Suppressor macrophage treated with lipopolysaccharide for 4 hours (primary cell): Measurements from ENCODE around the gene C1orf21.

Experiments used
- DNase-seq: peaks from one replicate; pipeline ENCODE4 v3.0.0-alpha.2; 2020

The C1orf21 gene

DNA sequence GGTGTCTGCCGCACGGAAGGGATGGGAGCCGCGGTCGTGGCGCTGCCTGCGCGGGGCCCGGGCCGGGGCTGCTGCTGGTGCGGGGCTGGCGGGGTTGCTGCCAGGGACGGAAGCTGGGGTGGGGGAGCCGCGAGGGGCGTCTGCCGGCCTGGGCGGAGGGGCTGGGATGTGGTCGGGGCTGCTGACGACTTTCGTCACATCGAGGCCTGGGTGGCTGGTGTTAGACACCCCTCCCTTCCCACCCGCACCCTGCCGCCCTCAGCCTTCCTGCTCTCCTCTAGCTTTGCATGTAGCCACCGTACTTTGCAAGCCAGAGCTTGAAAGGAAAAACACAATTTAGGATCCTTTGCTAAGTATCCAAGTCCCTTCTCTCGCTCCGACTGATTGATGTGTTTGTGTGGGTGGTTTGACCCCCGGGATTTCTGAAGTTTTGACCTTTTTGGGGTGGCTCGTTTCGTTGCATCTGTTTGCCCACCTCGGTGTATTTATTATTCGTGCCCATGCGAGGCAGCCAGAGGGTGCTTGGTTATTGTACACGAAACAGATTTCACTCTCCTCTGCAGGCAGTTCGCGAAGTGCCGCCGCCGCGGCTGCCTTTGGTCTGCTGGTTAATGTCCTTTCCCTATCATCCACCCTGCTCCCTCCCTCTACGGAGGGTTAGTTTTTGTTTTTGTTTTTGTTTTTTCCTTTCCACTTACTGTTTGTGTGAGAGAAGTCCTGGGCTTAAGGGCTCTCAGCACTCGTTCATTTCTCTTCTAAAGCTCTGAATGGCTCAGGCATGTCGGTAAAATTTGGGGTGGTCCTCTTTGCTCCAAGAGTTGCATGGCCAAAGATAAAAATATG, 868 bp downstream of the C1orf21 start:
- DNase-seq = peak; percentile 51

DNA sequence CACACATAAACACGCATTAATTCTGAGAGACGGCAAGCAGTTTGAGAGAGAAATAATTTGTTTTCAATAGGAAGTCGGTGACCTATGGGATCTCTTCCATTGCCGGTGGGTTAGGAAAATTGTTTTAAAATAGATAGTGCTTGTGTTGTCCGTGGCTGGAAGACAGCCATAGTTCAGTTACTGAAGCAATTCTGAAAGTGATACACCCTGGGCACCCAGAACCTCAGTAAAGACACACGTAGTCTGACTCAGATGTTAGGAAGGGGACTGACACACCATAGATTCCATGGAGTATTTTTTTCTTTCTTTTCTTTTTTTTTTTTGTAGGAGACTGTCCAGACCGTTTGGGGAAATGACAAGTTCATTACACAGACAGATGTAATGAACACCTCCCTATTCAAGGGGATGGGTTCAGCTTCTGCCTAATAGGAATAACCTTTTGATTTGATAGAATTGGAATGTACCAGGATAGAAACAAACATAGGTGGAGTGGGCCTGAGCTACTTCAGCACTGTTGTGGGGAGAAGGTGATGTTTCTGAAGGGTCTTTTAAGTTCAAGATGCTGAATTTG, 1.6 kb downstream of the C1orf21 start:
- peak; percentile 82 for DNase-seq

DNA sequence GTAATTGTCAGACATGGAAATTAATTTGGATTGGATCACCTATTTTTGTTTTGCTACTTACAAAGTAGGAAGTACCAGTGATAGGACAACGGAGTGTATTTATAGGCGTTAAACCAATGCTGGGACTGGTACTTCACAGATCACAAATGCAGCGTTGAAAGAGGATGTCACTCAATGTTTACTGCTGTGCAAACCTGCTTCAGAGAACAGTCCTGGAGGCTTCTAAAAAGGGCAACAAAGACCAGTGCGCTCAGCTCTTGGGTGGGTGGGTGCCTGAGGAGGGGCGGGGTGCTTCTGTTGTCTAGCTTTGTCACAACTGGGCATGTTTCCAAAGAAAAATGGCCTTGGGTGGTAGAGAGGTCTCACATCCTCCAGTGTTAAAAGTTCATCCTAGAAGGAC, 2.1 kb downstream of the C1orf21 start:
- DNase-seq = peak; percentile 24

- DNase-seq = no peak
Observed at GRCh38 chr1:184389446-184389845, 2.6 kb downstream of the C1orf21 start.

DNA sequence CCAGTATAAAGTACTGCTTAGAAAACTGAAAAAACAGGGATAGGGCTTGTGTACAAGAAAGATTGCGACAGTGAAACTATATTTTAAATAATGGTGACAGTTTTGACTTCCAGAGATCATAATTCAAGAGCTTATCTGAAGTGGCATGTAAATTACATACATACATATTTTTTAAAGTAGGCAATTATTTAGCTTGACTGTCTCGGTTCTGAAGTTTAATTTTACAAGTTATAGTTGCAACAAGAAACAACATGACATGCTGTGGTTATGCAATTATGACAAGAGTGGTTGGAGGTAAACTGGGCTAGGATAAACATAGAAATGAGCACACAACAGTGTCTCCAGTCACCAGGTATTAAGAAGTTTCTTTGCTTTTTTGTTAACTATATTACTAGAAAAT, 4.1 kb downstream of the C1orf21 start:
- DNase-seq = no peak

GRCh38 chr1:184392067-184392466, 5.2 kb downstream of the C1orf21 start:
- DNase-seq = no peak

- no peak for DNase-seq
Observed at GRCh38 chr1:184392779-184393522, 6.1 kb downstream of the C1orf21 start.

DNA sequence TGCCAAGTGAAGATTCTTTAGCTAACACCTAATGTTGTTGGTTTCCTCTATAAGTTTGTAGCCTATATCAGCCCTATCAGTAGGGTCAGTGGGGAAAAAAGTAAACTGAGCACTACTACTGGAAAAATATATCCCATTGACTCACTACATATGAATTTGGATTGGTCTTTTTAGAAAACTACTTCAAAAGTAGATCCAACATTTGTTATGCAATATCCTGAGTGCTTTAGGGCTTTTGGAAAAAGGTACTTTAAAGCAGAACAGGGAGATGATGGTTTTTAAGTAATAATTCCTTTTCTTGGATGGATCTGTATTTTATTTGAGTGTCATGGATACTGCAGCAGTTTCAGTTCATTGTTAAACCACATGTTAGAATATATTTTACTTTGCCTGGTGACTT, 7.1 kb downstream of the C1orf21 start:
- no peak for DNase-seq

GRCh38 chr1:184395370-184395769, 8.5 kb downstream of the C1orf21 start:
- no peak for DNase-seq

DNA sequence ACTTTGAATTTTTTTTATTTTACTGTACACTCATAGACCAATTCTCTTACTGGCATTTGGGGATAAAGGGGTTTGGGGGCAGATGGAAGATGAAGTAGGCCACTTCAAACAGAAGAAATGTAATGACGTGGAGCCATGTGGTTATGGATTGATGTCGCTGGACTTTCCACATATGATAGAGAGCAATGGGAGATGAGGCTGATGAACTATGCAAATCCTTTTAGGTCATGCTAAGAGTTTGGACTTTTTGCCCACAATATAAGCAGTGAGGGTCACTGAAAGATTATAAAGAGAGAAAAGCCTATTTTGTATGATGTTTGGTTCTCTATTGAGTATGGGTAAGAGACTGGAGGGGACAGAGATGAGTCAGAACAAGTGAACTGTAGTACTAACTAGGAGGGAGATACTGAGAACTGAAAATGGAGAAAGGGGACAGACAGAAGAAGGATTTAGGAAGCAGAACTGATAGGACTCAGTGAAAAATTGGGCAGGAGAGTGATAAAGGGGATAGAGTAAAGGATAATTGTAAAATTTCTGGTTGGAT, 9.2 kb downstream of the C1orf21 start:
- DNase-seq = peak; percentile 24

DNA sequence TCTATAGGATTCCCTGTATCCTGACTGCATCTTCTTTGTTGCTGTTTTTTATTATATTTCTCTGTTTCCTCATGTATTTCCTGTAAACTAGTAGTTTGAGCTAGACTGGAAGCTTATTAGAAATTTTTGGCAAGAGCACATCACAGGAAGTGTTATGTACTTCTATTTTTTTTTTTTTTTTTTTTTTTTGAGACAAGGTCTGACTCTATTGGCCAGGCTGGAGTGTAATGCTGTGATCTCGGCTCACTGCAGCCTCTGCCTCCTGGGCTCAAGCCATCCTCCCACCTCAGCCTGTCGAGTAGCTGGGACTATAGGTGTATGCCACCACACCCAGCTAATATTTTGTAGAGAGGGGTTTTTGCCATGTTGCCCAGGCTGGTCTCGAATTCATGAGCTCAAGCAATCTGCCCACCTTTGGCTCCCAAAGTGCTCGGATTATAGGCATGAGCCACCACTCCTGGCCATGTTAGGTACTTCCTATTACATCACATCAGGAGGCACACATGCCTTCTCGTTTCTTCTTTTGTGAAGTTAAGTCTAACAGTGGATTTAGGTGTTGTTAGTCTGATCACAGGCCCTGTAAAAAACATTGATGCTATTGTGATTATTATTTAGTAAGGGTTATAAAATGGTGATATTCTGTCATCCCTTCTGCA, 12.5 kb downstream of the C1orf21 start:
- DNase-seq = no peak

GRCh38 chr1:184403961-184404726, 17.3 kb downstream of the C1orf21 start:
- no peak for DNase-seq

GRCh38 chr1:184404727-184405027, 17.8 kb downstream of the C1orf21 start:
- DNase-seq = no peak

- DNase-seq = no peak
Observed at GRCh38 chr1:184405094-184405800, 18.4 kb downstream of the C1orf21 start.

DNA sequence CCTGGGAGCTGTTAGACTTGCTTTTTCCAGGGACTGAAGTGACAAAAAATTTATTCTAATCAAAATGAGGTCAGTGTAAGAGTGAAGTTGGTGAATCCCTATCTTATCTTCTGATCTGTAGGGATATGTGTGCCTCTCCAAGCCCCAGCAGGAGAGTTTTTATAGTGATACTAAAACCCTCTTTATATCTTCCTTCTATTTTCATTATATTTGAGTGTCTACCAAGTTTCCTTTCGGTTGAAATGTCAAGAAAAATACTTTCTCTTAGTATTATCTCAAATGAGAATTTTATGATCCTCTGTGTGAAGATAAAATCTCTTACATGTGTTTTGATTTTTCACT, 18.9 kb downstream of the C1orf21 start:
- no peak for DNase-seq

DNA sequence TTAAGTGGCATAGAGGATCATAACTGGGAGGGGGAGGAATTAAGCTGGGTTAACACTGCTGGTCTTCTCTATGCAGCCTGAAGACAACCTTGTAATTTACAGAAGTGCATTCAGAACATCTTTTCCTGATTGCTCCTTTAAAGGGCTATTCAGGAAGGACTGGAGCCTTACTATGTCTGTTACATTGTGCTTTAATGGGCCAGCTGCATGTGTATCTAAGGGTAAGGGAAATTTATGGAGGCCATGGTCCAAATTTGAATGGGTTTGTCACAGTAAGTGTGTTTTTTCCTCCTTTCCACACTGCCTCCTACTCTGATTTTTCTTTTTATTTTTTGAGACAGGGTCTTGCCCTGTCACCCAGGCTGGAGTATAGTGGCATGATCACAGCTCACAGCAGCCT, 19.6 kb downstream of the C1orf21 start:
- no peak for DNase-seq

- DNase-seq = no peak
Observed at GRCh38 chr1:184407816-184408510, 21.1 kb downstream of the C1orf21 start.

- no peak for DNase-seq
Observed at GRCh38 chr1:184408580-184408979, 21.8 kb downstream of the C1orf21 start.

DNA sequence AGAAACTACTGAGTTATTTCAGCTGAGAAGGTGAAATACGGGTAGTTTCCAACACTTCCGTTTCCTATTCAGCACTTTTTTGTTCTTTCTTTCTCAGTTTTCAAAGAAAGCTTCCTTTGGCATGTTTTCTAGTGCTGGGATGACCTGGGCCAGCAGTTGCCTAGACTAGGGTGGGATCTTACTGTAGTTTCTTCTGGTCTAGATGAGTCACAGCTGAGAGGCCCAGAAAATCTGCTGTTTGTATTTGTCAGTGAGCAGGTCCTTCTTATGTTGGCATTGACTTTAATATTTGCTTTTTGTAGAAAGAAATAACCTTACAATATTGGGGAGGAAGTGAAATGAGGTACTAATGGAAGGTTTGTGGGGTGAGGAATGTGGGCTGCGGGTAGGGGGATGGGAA, 22.2 kb downstream of the C1orf21 start:
- DNase-seq = no peak

DNA sequence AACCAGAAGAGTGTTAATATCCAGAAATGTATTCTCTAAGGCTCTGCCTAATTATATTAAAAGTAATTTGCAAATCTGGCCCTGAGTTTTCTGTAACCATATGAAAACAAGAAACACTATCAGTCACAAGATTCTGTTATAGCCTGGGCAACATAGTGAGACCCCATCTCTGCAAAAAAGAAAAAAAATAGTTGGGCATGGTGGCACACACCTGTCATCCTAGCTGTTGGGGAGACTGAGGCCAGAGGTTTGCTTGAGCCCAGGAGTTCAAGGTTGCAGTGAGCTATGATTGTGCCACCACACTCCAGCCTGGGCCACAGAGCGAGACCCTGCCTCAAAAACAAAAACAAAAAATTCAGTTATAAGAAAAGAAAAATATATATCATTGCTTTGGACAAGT, 25.6 kb downstream of the C1orf21 start:
- no peak for DNase-seq

- no peak for DNase-seq
Observed at GRCh38 chr1:184416481-184416880, 29.7 kb downstream of the C1orf21 start.
